GM12872 (cell line): ENCODE results near the gene HRG.

ENCODE experiments used
- TF ChIP-seq, protein P1 (sequence below): IDR thresholded peaks from 3 replicates; pipeline ENCODE4 v1.5.1; 2011; ENCODE audit warnings: low read depth, mild to moderate bottlenecking, low read length, moderate library complexity; ENCODE audit not compliant: insufficient read depth

Gene HRG

GRCh38 chr3:186724911-186725310, 59.1 kb downstream of the HRG start:
- TF ChIP-seq, protein P1, sequence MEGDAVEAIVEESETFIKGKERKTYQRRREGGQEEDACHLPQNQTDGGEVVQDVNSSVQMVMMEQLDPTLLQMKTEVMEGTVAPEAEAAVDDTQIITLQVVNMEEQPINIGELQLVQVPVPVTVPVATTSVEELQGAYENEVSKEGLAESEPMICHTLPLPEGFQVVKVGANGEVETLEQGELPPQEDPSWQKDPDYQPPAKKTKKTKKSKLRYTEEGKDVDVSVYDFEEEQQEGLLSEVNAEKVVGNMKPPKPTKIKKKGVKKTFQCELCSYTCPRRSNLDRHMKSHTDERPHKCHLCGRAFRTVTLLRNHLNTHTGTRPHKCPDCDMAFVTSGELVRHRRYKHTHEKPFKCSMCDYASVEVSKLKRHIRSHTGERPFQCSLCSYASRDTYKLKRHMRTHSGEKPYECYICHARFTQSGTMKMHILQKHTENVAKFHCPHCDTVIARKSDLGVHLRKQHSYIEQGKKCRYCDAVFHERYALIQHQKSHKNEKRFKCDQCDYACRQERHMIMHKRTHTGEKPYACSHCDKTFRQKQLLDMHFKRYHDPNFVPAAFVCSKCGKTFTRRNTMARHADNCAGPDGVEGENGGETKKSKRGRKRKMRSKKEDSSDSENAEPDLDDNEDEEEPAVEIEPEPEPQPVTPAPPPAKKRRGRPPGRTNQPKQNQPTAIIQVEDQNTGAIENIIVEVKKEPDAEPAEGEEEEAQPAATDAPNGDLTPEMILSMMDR = no peak
